WTC11 (cell line): Measurements from ENCODE around the gene TEP1.

ENCODE experiments used
- ATF1 ChIP-seq: sonication (generic); formaldehyde crosslinking; IDR thresholded peaks from 2 replicates; pipeline ENCODE4 v1.8.1; 2023; ENCODE audit warnings: mild to moderate bottlenecking, moderate library complexity, missing genetic modification reagents
- IRF2 ChIP-seq: sonication (generic); formaldehyde crosslinking; IDR thresholded peaks from 2 replicates; pipeline ENCODE4 v1.8.0; 2022; ENCODE audit warnings: low read depth, missing genetic modification reagents, borderline replicate concordance
- JUN ChIP-seq: sonication (generic); formaldehyde crosslinking; IDR thresholded peaks from 2 replicates; pipeline ENCODE4 v1.8.0; 2023; ENCODE audit warnings: mild to moderate bottlenecking, missing genetic modification reagents
- TEAD1 ChIP-seq: sonication (generic); formaldehyde crosslinking; IDR thresholded peaks from 2 replicates; pipeline ENCODE4 v1.8.0; 2022; ENCODE audit warnings: mild to moderate bottlenecking, missing genetic modification reagents
- TF ChIP-seq, protein P1 (sequence below): fragments of 200-600 bp; IDR thresholded peaks from 2 replicates; pipeline ENCODE4 v1.8.0; 2022; ENCODE audit warnings: antibody characterized with exemption

DNA sequence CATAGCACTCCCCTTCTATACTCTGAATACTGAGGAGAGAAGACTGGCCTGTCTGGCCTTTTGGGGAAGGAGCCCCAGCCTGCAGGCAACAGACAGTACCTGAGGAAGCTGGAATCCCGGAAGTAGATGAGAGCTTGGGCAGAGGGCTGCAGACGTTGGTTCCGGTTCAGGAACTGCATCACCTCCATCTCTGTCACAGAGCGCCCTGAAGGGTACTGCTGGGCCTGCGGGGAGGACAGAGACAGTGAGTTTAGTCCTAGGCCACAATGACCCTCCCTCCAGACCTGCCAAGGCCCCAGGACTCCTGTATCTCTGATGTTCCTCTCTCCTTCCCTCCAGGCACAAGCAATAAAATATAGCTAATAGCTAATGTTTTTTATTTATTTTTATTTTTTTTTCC lies 28.4 kb downstream of the TEP1 start:
- TF ChIP-seq, protein P1, sequence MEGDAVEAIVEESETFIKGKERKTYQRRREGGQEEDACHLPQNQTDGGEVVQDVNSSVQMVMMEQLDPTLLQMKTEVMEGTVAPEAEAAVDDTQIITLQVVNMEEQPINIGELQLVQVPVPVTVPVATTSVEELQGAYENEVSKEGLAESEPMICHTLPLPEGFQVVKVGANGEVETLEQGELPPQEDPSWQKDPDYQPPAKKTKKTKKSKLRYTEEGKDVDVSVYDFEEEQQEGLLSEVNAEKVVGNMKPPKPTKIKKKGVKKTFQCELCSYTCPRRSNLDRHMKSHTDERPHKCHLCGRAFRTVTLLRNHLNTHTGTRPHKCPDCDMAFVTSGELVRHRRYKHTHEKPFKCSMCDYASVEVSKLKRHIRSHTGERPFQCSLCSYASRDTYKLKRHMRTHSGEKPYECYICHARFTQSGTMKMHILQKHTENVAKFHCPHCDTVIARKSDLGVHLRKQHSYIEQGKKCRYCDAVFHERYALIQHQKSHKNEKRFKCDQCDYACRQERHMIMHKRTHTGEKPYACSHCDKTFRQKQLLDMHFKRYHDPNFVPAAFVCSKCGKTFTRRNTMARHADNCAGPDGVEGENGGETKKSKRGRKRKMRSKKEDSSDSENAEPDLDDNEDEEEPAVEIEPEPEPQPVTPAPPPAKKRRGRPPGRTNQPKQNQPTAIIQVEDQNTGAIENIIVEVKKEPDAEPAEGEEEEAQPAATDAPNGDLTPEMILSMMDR, result no peak
- TF ChIP-seq ATF1 (CRISPR knock-in tag) (no peak), JUN (CRISPR knock-in tag) (no peak), TEAD1 (CRISPR knock-in tag) (no peak), IRF2 (no peak)
